Neural cell (in vitro differentiated cells): Measurements from ENCODE around the gene TLR8. TPM values are rescaled to one million over a fixed set of nuclear protein-coding genes. Genes with fewer than 3 reads are reported as not detected.

Experiments
- H2AFZ ChIP-seq: fragments of 200-600, 300-800 bp; sonication (generic), shearing (Covaris generic); 2 replicates; pipeline ENCODE4 v1.6.0; 2014; ENCODE audit warnings: low read depth, mild to moderate bottlenecking, antibody characterized with exemption, low read length, moderate library complexity
- H3F3A ChIP-seq: fragments of 200-600 bp; shearing (Covaris generic); 2 replicates; pipeline ENCODE4 v1.6.1; 2016; ENCODE audit warnings: mild to moderate bottlenecking, moderate library complexity, mixed read lengths, antibody characterized with exemption, low read length; ENCODE audit not compliant: insufficient read depth, poor library complexity, severe bottlenecking
- H3K27ac ChIP-seq: fragments of 200-600, 300-800 bp; sonication (generic), shearing (Covaris generic); 2 replicates; pipeline ENCODE4 v1.5.1; 2014; ENCODE audit warnings: mild to moderate bottlenecking, low read length, moderate library complexity
- H3K27me3 ChIP-seq: fragments of 300-800, 200-600 bp; sonication (generic), shearing (Covaris generic); 2 replicates; pipeline ENCODE4 v1.6.0; 2014; ENCODE audit warnings: mild to moderate bottlenecking, low read depth, low read length, moderate library complexity; ENCODE audit not compliant: insufficient read depth
- H3K36me3 ChIP-seq: fragments of 300-800, 200-600 bp; sonication (generic), shearing (Covaris generic); 2 replicates; pipeline ENCODE4 v1.5.1; 2014; ENCODE audit warnings: mild to moderate bottlenecking, antibody characterized with exemption, low read length, moderate library complexity; ENCODE audit not compliant: insufficient read depth
- H3K4me2 ChIP-seq: fragments of 300-800, 200-600 bp; sonication (generic), shearing (Covaris generic); 2 replicates; pipeline ENCODE4 v1.6.0; 2014; ENCODE audit warnings: mild to moderate bottlenecking, low read length
- H3K4me3 ChIP-seq: fragments of 300-800, 200-600 bp; sonication (generic), shearing (Covaris generic); 2 replicates; pipeline ENCODE4 v1.5.1; 2014; ENCODE audit warnings: mild to moderate bottlenecking, low read length, moderate library complexity
- H3K79me2 ChIP-seq: fragments of 200-600 bp; shearing (Covaris generic); replicated peaks from 2 replicates; pipeline ENCODE4 v1.6.0; 2014; ENCODE audit warnings: mild to moderate bottlenecking, low read length, moderate library complexity; ENCODE audit not compliant: insufficient read depth
- H3K9ac ChIP-seq: fragments of 300-800, 200-600 bp; sonication (generic), shearing (Covaris generic); 2 replicates; pipeline ENCODE4 v1.6.1; 2016; ENCODE audit warnings: mild to moderate bottlenecking, low read length, mixed read lengths
- H3K9me2 ChIP-seq: fragments of 200-600 bp; shearing (Covaris generic); 2 replicates; pipeline ENCODE4 v1.6.1; 2016; ENCODE audit warnings: mild to moderate bottlenecking, low read length, mixed read lengths; ENCODE audit not compliant: insufficient read depth
- H3K9me3 ChIP-seq: fragments of 200-600, 300-800 bp; sonication (generic), shearing (Covaris generic); 2 replicates; pipeline ENCODE4 v1.6.1; 2016; ENCODE audit warnings: mild to moderate bottlenecking, mixed run types, low read length, moderate library complexity, mixed read lengths
- H4K20me1 ChIP-seq: fragments of 200-600 bp; shearing (Covaris generic); 2 replicates; pipeline ENCODE4 v1.6.1; 2016; ENCODE audit warnings: mild to moderate bottlenecking, mixed run types; ENCODE audit not compliant: insufficient read depth
- EP300 ChIP-seq: fragments of 450-650 bp; conservative IDR thresholded peaks from 2 replicates; pipeline ENCODE4 v1.6.1; 2014; ENCODE audit warnings: antibody characterized with exemption, mild to moderate bottlenecking, moderate library complexity; ENCODE audit not compliant: poor library complexity, severe bottlenecking
- EZH2 ChIP-seq: fragments of 200-600, 300-800 bp; shearing (Covaris generic), sonication (generic); IDR thresholded peaks from 2 replicates; pipeline ENCODE4 v1.6.1; 2014; ENCODE audit warnings: antibody characterized with exemption, low read length, borderline replicate concordance, mild to moderate bottlenecking; ENCODE audit not compliant: insufficient read depth, poor library complexity, severe bottlenecking
- MXI1 ChIP-seq: fragments of 450-650 bp; conservative IDR thresholded peaks from 2 replicates; pipeline ENCODE4 v1.6.1; 2014; ENCODE audit warnings: antibody characterized with exemption, mild to moderate bottlenecking; ENCODE audit not compliant: poor library complexity, severe bottlenecking
- POLR2AphosphoS5 ChIP-seq: IDR thresholded peaks from 2 replicates; pipeline ENCODE4 v1.6.1; 2012
- RAD21 ChIP-seq: fragments of 450-650 bp; conservative IDR thresholded peaks from 2 replicates; pipeline ENCODE4 v1.6.1; 2014; ENCODE audit warnings: antibody characterized with exemption, mild to moderate bottlenecking, moderate library complexity
- REST ChIP-seq: IDR thresholded peaks from 2 replicates; pipeline ENCODE4 v1.6.1; 2012; ENCODE audit warnings: borderline replicate concordance
- SMC3 ChIP-seq: fragments of 450-650 bp; conservative IDR thresholded peaks from 2 replicates; pipeline ENCODE4 v1.6.1; 2014; ENCODE audit warnings: antibody characterized with exemption, mild to moderate bottlenecking, moderate library complexity; ENCODE audit not compliant: poor library complexity
- TAF1 ChIP-seq: IDR thresholded peaks from 2 replicates; pipeline ENCODE4 v1.6.1; 2012; ENCODE audit warnings: low read depth
- polyA plus RNA-seq: library from polyadenylated mRNA; depleted of rRNA; stranded (reverse); fragments of >200 nt; gene quantifications from 2 replicates; pipeline ENCODE4 v1.2.3, GENCODE V29; 2014
- TF ChIP-seq, protein P1 (sequence below): fragments of 450-650 bp; IDR thresholded peaks from 2 replicates; pipeline ENCODE4 v1.5.1; 2014; ENCODE audit warnings: antibody characterized with exemption, mild to moderate bottlenecking, moderate library complexity; ENCODE audit not compliant: poor library complexity, severe bottlenecking

Gene TLR8
- polyA plus RNA-seq, 1 donor from 2014 or later: not detected

DNA sequence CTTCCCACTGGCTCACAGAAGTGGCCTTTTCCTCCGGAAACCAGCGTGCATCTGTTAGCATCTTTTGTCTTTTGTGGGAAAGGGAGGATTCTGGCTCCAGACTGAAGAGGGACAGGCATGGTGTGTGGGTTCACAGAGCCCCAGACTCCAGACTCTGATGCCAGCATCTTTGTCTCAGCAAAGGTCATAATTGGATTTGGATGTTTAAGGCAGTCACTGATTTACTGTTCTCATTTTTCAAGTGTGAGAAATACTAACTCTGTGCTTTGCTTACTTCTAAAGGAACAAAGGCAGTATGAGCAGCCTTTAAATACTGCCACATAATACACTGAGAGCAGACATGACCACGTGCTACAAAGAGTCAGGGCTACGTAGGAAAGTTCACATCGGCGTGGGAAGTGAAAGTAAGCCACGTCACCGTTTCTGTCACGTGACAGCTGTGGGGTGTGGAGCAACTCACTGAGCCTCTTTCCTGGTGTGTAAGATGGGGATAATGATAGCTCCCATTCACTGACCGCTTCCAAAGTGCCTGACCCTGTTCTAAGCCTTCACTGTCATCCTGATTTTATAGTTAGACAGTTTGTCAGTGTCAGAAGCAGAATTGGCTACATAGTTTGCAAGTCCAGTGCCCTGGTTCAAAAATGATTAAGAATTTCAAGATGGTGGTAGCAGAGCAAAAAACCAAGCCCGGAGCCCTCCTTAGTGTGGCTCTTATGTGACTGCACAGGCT lies 43.7 kb downstream of the TLR8 start:
- Histone ChIP-seq H3F3A (no peaks in the 10 kb centered on the region), H3K27me3 (no peaks in the 10 kb centered on the region), H3K9me3 (no peaks in the 10 kb centered on the region), H3K36me3 (no peaks in the 10 kb centered on the region), H3K9me2 (no peaks in the 10 kb centered on the region), H3K9ac (no peak overlapping the region), H3K79me2 (no peaks in the 10 kb centered on the region), H2AFZ (no peak overlapping the region), H3K4me2 (no peak overlapping the region), H4K20me1 (no peaks in the 10 kb centered on the region), H3K4me3 (no peak overlapping the region), H3K27ac (no peak overlapping the region)
- no peak for TF ChIP-seq RAD21
- TF ChIP-seq, protein P1, sequence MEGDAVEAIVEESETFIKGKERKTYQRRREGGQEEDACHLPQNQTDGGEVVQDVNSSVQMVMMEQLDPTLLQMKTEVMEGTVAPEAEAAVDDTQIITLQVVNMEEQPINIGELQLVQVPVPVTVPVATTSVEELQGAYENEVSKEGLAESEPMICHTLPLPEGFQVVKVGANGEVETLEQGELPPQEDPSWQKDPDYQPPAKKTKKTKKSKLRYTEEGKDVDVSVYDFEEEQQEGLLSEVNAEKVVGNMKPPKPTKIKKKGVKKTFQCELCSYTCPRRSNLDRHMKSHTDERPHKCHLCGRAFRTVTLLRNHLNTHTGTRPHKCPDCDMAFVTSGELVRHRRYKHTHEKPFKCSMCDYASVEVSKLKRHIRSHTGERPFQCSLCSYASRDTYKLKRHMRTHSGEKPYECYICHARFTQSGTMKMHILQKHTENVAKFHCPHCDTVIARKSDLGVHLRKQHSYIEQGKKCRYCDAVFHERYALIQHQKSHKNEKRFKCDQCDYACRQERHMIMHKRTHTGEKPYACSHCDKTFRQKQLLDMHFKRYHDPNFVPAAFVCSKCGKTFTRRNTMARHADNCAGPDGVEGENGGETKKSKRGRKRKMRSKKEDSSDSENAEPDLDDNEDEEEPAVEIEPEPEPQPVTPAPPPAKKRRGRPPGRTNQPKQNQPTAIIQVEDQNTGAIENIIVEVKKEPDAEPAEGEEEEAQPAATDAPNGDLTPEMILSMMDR: no peak
- TF ChIP-seq SMC3: no peak
- TF ChIP-seq MXI1: no peak
- no peak for TF ChIP-seq REST
- TF ChIP-seq TAF1: no peak
- no peak for TF ChIP-seq POLR2AphosphoS5
- TF ChIP-seq EZH2: no peak
- no peak for TF ChIP-seq EP300

- Histone ChIP-seq H3K4me3 (no peak overlapping the region), H3K9me3 (no peaks in the 10 kb centered on the region), H4K20me1 (no peaks in the 10 kb centered on the region), H3K4me2 (no peak overlapping the region), H3K9me2 (no peaks in the 10 kb centered on the region), H3F3A (no peaks in the 10 kb centered on the region), H3K36me3 (no peaks in the 10 kb centered on the region), H3K27me3 (no peaks in the 10 kb centered on the region), H3K9ac (no peak overlapping the region), H3K27ac (no peak overlapping the region), H3K79me2 (no peaks in the 10 kb centered on the region), H2AFZ (no peak overlapping the region)
- no peak for TF ChIP-seq EZH2
- TF ChIP-seq, protein P1: no peak
- no peak for TF ChIP-seq POLR2AphosphoS5
- no peak for TF ChIP-seq EP300
- no peak for TF ChIP-seq REST
- no peak for TF ChIP-seq MXI1
- no peak for TF ChIP-seq RAD21
Observed at GRCh38 chrX:12950851-12951594, 44.6 kb downstream of the TLR8 start.
